Endothelial cell of umbilical vein (primary cell): ENCODE measurements around the gene AHI1. TPM values are rescaled to one million over a fixed set of nuclear protein-coding genes. Genes with fewer than 3 reads are reported as not detected.

Experiments used
- BruUV-seq: library from RNA; stranded (reverse); fragments of 400-500 nt; replicated peaks from 2 replicates; lab custom pipeline; 2021; lab: Mats Ljungman, UMichigan
- CTCF ChIA-PET: fragments of 300-600, 350-600 bp; sonication (Branson Sonifier 250); formaldehyde crosslinking; loops from one replicate; lab custom pipeline; 2021; ENCODE audit warnings: antibody characterized with exemption, inconsistent platforms; lab: Charles Lee
- POLR2A ChIA-PET: fragments of 300-600, 350-600 bp; sonication (Branson Sonifier 250); formaldehyde crosslinking; loops from one replicate; lab custom pipeline; 2021; ENCODE audit warnings: antibody characterized with exemption, inconsistent platforms; lab: Charles Lee
- DNase-seq: peaks from one replicate; pipeline ENCODE4 v3.0.0-alpha.2; 2011; ENCODE audit warnings: low read depth, low spot score
- FAIRE-seq: peaks from 2 replicates; lab custom pipeline; 2011; peaks lifted over from hg19 to GRCh38; lab: Jason Lieb, UNC
- H2AFZ ChIP-seq: 2 replicates; pipeline ENCODE4 v1.6.0; 2012; ENCODE audit warnings: low read depth, low read length, control low read depth, inconsistent platforms
- H3K27ac ChIP-seq: 2 replicates; pipeline ENCODE4 v1.5.1; 2011; ENCODE audit warnings: low read depth, mild to moderate bottlenecking, control low read depth, low read length, moderate library complexity; ENCODE audit not compliant: insufficient read depth
- H3K27me3 ChIP-seq, 2 experiments: 2 replicates each; pipeline versions ENCODE4 v1.6.0 to v1.6.1; 2011; ENCODE audit warnings: low read length in 2 of 2, mixed read lengths in 1 of 2; ENCODE audit not compliant: control insufficient read depth in 2 of 2, insufficient read depth in 2 of 2
- H3K36me3 ChIP-seq, 2 experiments: 2 replicates in 1 of 2; 3 replicates in 1 of 2; pipeline ENCODE4 v1.5.1; 2011; ENCODE audit warnings: low read length in 2 of 2, mild to moderate bottlenecking in 1 of 2, moderate library complexity in 1 of 2; ENCODE audit not compliant: control insufficient read depth in 2 of 2, insufficient read depth in 2 of 2; ENCODE audit errors: extremely low read depth in 1 of 2
- H3K4me1 ChIP-seq: 3 replicates; pipeline ENCODE4 v1.5.1; 2011; ENCODE audit warnings: mild to moderate bottlenecking, low read length; ENCODE audit not compliant: control insufficient read depth, insufficient read depth; ENCODE audit errors: extremely low read depth
- H3K4me2 ChIP-seq: 2 replicates; pipeline ENCODE4 v1.6.1; 2011; ENCODE audit warnings: low read length, control low read depth, mixed read lengths; ENCODE audit not compliant: insufficient read depth
- H3K4me3 ChIP-seq, 3 experiments: fragments of 200-600 bp in 1 of 3; sonication (generic), shearing (Covaris generic) in 1 of 3; replicated peaks in 1 of 3; 2 replicates each; pipeline ENCODE4 v1.5.1; 2011 to 2016; ENCODE audit warnings: control low read depth in 3 of 3, low read length in 3 of 3, mild to moderate bottlenecking in 2 of 3, inconsistent platforms in 1 of 3, low read depth in 1 of 3, moderate library complexity in 1 of 3; ENCODE audit not compliant: insufficient read depth in 1 of 3
- H3K79me2 ChIP-seq: 2 replicates; pipeline ENCODE4 v1.6.0; 2012; ENCODE audit warnings: low read length, inconsistent platforms; ENCODE audit not compliant: control insufficient read depth, insufficient read depth
- H3K9ac ChIP-seq: replicated peaks from 2 replicates; pipeline ENCODE3; 2011; ENCODE audit warnings: low read length, control low read depth; ENCODE audit not compliant: insufficient read depth; ENCODE audit errors: extremely low read depth
- H3K9me1 ChIP-seq: replicated peaks from 3 replicates; pipeline ENCODE4 v1.6.0; 2011; ENCODE audit warnings: mild to moderate bottlenecking, low read length; ENCODE audit not compliant: control insufficient read depth, insufficient read depth; ENCODE audit errors: extremely low read depth
- H3K9me3 ChIP-seq: replicated peaks from 2 replicates; pipeline ENCODE4 v1.5.1; 2012; ENCODE audit warnings: low read length, inconsistent platforms; ENCODE audit not compliant: control insufficient read depth, insufficient read depth
- H4K20me1 ChIP-seq: replicated peaks from 2 replicates; pipeline ENCODE3; 2011; ENCODE audit warnings: mild to moderate bottlenecking, low read length; ENCODE audit not compliant: control insufficient read depth, insufficient read depth; ENCODE audit errors: extremely low read depth
- CTCF ChIP-seq, 2 donors: IDR thresholded peaks; 1 replicate in 1 of 2; 2 replicates in 1 of 2; pipeline ENCODE4 v1.5.1; 2011; ENCODE audit warnings: low read length in 2 of 2, mild to moderate bottlenecking in 2 of 2, moderate library complexity in 2 of 2, control low read depth in 1 of 2, inconsistent platforms in 1 of 2, low read depth in 1 of 2; ENCODE audit not compliant: insufficient read depth in 1 of 2; ENCODE audit errors: extremely low read depth in 1 of 2
- EZH2 ChIP-seq: IDR thresholded peaks from 2 replicates; pipeline ENCODE4 v1.6.1; 2012; ENCODE audit warnings: borderline replicate concordance, low read depth, mild to moderate bottlenecking, moderate library complexity, low read length, inconsistent platforms; ENCODE audit not compliant: severe bottlenecking
- FOS ChIP-seq: IDR thresholded peaks from 2 replicates; pipeline ENCODE4 v1.6.1; 2011; ENCODE audit warnings: mild to moderate bottlenecking, low read length, moderate library complexity, borderline replicate concordance; ENCODE audit not compliant: insufficient read depth
- GATA2 ChIP-seq: IDR thresholded peaks from 2 replicates; pipeline ENCODE4 v1.7.0; 2011; ENCODE audit warnings: low read depth, mild to moderate bottlenecking, moderate library complexity, mixed read lengths, low read length; ENCODE audit not compliant: insufficient read length, insufficient read depth
- JUN ChIP-seq: IDR thresholded peaks from 2 replicates; pipeline ENCODE4 v1.6.1; 2011; ENCODE audit warnings: borderline replicate concordance, low read depth; ENCODE audit not compliant: insufficient read length, insufficient read depth
- MAX ChIP-seq: IDR thresholded peaks from 2 replicates; pipeline ENCODE4 v1.6.1; 2011; ENCODE audit not compliant: insufficient read depth, insufficient read length
- MYC ChIP-seq: IDR thresholded peaks from one replicate; pipeline ENCODE4 v1.6.1; 2011; ENCODE audit warnings: mild to moderate bottlenecking, low read depth, low read length
- POLR2A ChIP-seq: IDR thresholded peaks from 2 replicates; pipeline ENCODE4 v1.6.1; 2012; ENCODE audit warnings: low read depth, mild to moderate bottlenecking, control low read depth, low read length
- POLR2AphosphoS5 ChIP-seq: IDR thresholded peaks from 2 replicates; pipeline ENCODE4 v1.6.1; 2012; ENCODE audit warnings: low read depth, mild to moderate bottlenecking, control low read depth, low read length, moderate library complexity; ENCODE audit not compliant: insufficient read depth
- dilution Hi-C: fragments of 300-500 bp; cut with MboI; formaldehyde crosslinking; loops from one replicate; pipeline ENCODE4 v1.15.0; 2019; ENCODE audit warnings: low sequenced_read_pairs; ENCODE audit not compliant: extremely low pct_ligation_motif_present
- intact Hi-C: fragments of 100-400 bp; cut with micrococcal nuclease; formaldehyde crosslinking; loops from one replicate; pipeline ENCODE4 v1.10.0; 2022
- polyA plus RNA-seq, 4 experiments: library from polyadenylated mRNA; depleted of rRNA in 3 of 4; stranded (reverse) in 3 of 4; unstranded in 1 of 4; fragments of >200 nt; gene quantifications; 2 replicates each; pipeline versions ENCODE4 v1.2.1 to v1.2.3, GENCODE V29; 2011 to 2012; ENCODE audit warnings: missing spikeins in 1 of 4
- total RNA-seq: library from RNA; stranded (reverse); gene quantifications from 2 replicates; pipeline ENCODE4 v1.2.3, GENCODE V29; 2021

Gene AHI1
- total and polyA plus RNA-seq, 2 donors (not counting 3 experiments of a cell fraction or from before 2014, with no cell fraction given): 5.1 to 20.7 TPM

DNA sequence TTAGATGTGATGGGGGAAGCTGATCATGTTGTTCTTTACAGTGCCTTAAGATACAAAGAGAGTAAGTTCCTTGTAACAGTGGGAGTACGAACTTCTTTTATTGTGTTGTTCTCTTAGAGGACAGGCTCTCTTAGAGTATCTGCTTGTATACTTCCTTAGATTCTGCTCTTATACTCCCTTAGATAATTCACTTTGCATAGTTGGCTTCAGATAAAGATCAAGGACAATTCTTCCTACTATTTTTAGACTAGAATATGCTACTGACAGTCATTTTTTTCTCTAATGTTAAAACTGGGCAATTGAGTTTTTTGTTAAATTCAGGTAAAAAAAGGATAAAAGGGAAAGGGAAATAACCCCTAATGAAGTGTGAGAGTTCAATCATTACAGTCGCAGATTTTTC is 177.7 kb downstream of the AHI1 start:
- no peak overlapping the region for H3K4me3 ChIP-seq
- intact Hi-C loops (no loop called here), dilution Hi-C loops (no loop called here)
- no peaks in the 10 kb centered on the region for H4K20me1 ChIP-seq
- no TSS peak for BruUV-seq
- POLR2A ChIA-PET: no interaction called here
- no peaks in the 10 kb centered on the region for H3K27me3 ChIP-seq
- H3K9me1 ChIP-seq: no peaks in the 10 kb centered on the region
- no peak overlapping the region for H3K9ac ChIP-seq
- no peak for DNase-seq
- no peaks in the 10 kb centered on the region for H3K4me1 ChIP-seq
- H3K27ac ChIP-seq: no peak overlapping the region
- no peak for TF ChIP-seq GATA2
- no peak for TF ChIP-seq JUN
- no peak for TF ChIP-seq MAX
- no peak for TF ChIP-seq MYC
- no peak for TF ChIP-seq POLR2A
- no peak for TF ChIP-seq EZH2
- TF ChIP-seq FOS: no peak
- no peak for TF ChIP-seq CTCF (IDR thresholded peaks at IDR 0.05; ENCODE audit: extremely low read depth in 1 of 2, insufficient read depth in 1 of 2, low read depth in 1 of 2, low read length in 2 of 2)
- no peak for TF ChIP-seq POLR2AphosphoS5
- no peaks in the 10 kb centered on the region for H3K9me3 ChIP-seq
- no peaks in the 10 kb centered on the region for H3K79me2 ChIP-seq
- no peak overlapping the region for H2AFZ ChIP-seq
- FAIRE-seq: no peak
- CTCF ChIA-PET: interaction anchor here (0.9 kb wide), 1 partner anchor 1256 kb away, joined by 3 read pairs; no protein-coding TSS in a partner anchor
- H3K36me3 ChIP-seq: no peaks in the 10 kb centered on the region
- H3K4me2 ChIP-seq: no peak overlapping the region
